Stimulated activated CD8-positive, alpha-beta memory T cell treated with anti-CD3 and anti-CD28 coated beads, Interleukin-12 subunit alpha, Interleukin-12 subunit beta, amount 100 ng/mL, for 24 hours (primary cell): ENCODE results near the gene ASTN2.
"Not testable (repeated sequence)": the region's sequence is repeated elsewhere in the genome, so short reads cannot be mapped to it uniquely, and the experiment has no call there.

ENCODE experiments used
- DNase-seq: peaks from one replicate; pipeline ENCODE4 v3.0.0-alpha.2; 2020; ENCODE audit errors: extremely low read depth

Gene ASTN2

DNA sequence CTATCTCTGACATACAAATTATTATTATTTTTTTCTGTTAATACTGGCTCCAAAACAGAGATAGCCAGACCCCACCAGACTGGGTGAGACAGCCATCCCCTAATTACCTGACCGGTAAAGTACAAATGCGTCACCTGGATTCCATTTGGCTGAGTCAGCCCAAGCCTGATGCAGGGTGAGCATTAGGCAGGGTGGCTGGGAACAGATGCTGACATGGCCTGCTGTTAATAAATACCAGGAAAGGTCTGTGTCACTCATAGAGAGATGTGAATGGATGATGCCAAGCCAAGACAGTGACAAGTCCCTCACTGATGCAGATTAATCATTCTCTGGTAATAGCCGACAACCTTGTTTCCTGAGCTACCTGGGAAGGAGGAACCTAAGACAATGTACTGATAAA, 544.3 kb downstream of the ASTN2 start:
- DNase-seq: no peak

DNA sequence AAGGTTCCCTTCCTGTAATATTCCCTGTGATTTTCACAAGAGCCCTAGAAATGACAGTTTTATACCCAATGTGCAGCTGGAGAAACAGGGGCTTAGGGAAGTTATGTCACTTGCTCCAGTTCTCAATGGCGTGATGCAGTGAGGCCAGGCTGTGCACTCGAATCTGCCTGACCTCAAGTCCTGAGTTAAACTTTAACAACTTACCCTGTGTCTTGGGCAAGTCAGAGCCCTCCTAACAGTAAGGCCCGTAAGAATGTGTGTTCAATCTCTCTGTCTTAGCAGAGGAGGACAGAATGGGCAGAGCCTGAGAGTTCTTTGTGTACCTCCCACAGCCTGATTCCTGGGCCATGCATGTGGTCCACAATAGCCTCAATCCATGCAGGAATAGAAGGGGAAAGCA, 546.7 kb downstream of the ASTN2 start:
- no peak for DNase-seq

DNA sequence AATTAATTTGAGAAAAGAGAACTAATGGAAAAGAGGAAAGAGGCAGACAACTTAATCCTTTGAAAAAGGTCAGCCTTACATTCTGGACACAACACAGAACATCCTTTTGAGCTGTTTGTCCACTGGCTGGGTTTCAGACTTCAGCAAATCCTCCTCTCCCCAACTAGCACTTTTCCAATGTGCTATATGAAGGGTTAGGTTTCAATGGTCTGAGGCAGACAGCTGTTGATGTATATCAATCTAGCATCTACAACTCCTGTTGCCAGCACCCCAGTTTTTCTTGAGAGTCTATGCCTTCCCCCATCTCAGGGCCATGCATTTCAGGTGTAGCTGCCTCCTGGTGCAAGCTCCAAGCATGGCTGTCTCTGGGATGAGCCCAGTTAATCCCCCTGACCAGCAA, 553.5 kb downstream of the ASTN2 start:
- DNase-seq: no peak

DNA sequence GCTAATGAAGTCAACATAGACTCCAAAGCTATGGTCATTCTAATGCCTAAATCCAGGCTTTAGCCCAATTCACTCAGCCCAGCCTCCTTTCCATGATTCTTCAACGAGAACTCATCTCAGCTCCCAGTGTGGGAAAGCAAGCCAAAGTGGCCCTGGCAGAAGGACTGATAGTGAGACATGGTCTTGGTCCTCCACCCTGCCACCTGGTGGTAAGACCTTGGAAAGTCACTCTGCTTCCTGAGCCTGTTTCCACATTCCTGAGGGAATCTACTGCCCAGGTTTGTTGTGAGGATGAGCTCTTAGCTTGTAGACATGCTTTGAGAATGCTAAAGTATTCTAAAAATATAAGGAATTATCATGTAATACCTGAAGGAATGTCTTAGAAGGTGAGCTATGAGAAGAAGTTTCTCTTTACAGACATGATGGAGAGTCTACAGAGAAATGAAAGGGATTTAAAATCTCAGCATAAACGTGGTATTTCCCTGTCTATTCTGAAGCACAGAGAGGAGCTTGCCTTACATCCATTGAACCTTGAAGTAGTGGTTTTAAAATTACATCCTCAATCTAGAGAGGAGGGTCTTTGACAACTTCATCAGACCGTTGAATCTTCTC, 554.2 kb downstream of the ASTN2 start:
- no peak for DNase-seq

DNA sequence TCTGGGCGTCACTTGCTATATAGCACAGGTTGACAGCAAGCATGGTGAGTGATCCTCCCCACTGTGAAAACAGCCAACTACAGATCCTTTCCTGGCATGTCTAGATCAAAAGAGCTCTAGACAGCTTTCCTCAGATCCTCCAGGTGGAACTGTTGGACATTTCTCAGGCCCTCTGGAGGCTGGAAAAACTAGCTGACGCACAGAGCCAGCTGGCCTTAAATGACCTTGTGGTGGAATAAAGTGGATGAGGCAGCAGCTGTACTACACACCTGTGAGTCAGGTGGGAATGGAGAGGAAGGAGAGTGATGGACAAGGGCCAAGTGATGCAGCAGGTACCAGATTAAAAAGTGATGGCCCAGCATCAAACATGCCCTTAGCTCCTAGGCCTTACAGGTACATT, 555.1 kb downstream of the ASTN2 start:
- no peak for DNase-seq

DNA sequence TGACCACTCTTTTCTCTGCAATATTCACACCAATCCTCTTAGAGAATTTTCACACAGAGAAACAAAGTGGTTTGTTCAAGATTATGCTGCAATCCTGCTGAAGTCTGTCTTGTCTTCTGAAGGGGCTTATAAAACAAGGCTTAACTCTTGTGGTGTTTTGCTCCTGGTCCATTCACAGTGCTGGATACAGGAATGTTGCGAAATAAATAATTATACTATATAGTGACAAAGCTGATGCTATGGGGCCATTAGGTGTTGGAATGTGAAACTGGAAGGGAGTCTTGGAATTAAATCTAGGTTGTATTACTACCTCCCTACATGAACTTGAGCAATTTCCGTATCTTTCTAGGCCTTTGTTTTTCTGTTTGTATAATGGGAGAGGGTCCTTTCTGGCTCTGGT, 557.5 kb downstream of the ASTN2 start:
- no peak for DNase-seq

DNA sequence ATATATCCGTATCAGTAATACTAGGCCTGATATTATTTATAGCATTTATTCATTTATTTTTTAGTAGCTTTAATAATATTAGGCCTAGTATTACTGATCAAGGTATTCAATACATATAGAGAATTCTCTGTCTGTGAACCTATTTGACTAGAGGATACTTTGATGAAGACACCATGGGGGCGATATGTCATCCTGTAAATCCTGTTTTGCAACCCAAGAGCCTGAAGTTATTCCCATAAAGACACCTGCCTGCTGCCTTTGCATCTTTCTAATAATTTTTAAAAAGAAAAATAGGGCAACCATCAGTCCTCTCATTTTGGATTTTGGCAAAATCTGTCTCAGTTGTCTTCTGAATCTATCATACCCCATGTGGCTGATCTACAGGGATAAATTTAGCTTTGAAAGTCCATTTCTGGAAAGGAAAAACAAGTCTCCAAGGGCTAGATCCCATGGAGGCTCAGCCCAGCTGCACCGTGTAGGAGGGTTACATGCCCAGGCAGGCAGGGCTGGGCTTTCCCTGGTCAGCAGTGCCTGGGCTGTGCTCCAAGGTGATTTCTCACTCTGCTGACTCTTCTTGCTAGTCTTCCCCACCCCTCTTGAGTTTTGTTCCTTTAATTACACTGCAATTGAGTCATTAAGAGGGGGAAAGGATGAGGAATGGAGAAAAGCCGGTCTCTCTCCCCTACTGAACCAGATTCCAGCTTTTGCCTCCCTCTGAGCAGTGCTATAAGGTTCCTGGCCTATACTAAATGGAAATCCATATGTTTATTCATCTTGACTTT, 558.8 kb downstream of the ASTN2 start:
- DNase-seq: no peak

DNA sequence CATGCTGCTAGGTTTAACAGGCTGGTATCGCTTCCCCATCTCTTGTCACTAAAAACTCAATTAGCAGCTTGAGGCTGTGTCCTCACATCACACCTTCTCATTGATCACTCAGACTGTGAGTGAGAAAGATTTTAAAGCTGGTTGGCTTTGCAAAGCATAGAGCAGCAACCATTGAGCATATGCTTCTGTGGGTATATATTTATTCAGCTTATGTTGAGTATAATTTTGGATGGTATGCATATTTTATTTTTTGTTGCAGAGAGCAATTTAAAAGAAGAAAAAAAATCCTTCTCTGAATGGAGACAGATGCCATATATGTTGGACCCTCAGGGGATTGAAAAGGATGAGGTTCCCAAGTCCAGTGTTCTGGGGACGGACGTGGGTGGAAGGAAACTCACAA, 565.1 kb downstream of the ASTN2 start:
- DNase-seq: no peak

DNA sequence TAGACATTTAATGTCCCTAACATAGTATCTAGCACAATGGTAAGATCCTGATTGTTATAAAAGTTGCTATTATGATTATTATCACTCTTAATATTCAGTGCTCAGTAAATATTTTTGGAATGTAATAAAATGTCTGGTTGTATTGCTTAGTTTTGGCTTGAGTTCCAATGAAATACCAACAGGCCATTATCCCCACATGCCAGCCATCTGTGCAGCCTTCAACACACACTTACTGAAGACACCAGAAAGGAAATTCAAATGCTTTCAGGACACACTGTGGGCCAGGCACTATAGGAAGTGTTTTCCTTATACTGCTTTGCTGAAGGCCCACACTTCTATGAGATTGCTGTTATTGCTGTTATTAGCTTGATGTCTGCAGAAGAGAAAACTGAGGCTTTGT, 570.2 kb downstream of the ASTN2 start:
- no peak for DNase-seq

DNA sequence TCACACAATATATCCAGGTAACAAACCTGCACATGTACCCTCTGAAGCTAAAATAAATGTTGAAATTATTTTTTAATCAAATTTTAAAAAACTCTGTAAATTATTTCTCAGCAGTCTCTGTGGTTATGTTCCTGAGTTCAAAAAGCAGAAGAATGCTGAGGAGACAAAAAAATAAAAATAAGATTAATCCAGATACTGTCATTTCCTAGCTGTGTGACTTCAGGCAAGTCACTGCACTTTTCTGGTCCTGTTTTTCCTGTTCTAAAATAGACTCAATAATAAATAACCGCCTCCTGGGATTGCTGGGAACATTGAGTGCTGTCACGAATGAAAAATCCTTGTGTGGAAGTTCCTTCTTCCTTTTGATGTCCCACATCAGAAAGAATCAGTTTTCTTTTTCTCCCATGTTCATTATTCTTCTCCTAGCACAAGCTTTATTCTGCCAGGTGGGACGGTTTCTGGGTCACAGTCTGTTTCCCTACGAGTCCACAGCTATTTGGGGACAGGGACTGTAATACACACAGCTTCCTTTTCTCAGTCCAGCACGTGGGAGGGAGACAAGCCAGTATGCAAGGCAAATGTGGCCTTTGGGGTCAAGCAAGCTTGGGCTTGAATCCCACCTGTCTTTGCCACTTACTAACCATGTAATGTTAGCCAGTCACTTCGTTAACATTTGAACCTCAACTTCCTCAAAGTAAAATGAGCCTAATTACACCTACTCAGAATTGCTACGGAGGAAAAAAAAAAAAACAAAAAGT, 570.8 kb downstream of the ASTN2 start:
- DNase-seq: no peak

DNA sequence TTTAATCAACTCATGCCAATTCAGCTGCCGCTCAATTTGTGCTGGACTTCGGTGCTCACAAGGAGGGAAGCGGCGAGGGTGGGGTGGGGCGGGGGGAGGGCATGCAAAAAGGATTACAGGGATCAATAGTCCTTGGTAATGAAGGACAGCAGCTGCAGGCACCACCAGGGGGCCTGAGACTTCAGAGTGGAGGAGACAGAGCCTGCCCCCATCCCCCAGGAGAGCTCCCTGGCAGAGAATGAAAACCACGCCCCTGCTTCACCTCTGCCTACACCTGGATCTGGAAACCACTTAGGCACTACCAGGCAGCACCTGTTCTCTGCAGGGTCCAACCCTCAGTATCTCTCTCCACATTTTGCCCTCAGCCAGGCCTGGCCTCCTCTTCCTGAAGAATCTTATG, 572.2 kb downstream of the ASTN2 start:
- DNase-seq: no peak

DNA sequence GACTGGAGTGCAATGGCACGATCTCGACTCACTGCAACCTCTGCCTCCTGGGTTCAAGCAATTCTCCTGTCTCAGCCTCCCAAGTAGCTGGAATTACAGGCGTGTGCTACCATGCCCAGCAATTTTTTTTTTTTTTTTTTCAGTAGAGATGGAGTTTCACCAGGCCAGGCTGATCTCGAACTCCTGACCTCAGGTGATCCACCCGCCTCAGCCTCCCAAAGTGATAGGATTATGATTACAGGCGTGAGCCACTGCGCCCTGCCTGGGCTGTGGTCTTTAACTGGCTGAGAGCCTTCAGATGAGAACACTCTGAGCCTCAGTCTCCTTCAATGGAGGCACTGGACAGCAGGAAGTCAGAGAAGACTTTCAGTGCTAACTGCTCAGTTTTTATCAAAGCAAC, 576.4 kb downstream of the ASTN2 start:
- not testable (repeated sequence) for DNase-seq

DNA sequence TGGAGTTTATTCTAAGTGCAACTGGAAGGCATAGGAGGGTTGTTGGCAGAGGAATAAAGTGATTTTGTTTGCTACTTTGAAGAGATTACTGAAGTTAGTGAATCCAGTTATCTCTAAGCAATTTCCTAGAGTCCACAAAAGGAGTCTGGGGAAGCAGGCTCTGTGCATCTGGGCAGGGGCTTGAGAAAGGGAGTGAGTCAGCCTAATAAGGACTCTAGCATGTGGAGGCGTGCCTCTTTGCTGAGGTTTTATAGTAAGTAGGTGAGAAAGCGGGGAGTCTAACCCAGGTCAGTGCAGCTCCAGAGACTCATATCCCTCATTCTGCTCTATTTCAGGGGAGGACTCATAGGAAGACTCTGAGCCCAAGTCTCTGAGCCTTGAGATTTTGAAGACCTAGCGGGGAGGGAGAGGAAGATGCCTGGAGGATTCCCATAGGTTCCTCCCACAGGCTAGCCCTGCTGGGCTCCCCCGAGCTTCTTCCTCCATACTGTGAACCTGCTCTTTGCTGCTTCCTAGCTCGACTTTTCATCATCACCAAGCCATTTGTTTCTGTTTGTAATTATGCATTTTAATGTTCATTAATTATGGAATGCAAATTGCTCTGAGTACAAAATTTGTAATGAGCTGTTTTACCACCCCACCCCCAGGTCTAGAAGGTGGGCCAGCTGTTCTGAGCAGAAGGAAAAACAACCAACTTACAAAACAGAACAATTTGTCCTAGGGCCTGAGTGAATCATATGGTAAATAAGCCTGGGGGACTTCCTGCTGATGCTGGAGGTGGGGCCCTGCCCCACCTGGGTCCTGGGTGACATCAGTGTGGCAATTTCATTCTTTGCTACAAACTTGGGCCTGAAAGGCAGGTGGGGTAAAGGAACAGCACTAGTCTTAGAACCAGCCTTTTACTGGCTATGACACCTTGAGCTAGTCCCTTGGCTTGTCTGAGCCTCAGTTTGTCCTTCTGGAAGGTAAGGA, 577.6 kb downstream of the ASTN2 start:
- no peak for DNase-seq

DNA sequence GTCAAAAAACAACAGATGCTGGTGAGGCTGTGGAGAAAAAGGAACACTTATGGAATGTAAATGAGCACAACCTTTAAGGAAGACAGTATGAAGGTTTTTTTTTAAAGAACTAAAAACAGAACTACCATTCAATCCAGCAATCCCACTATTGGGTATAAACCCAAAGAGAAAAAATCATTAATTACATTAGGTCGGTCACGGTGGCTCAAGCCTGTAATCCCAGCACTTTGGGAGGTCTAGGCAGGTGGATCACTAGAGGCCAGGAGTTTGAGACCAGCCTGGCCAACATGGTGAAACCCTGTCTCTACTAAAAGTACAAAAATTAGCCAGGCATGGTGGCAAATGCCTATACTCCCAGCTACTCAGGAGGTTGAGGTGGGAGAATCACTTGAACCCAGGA, 584.5 kb downstream of the ASTN2 start:
- DNase-seq: not testable (repeated sequence)

DNA sequence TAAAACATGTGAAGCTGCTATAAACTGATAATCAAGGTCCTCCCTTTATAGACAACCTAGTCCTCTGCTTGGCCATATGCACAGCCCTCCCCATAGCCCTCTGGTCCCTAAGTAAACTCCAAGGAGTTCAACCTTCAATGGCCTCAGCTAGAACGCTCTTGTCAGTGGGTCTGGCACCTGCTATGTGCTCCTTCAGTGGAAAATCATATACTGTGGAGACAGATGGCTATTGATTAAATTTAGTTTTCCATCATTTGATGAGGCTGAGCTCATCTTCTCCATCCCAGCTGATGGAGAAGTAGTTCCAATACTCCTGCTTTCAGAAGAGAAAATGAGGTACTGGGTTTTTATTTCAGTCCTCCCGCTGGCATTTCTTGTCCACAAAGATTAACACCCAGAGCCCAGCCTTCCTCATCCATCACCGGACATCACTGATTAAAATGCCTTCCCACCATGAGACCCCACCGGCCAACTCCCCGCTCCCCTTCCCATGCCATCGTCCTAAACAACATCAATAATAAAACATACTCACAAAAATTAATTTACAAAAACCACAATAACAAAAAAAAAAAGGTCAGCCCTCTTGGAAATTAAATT, 593.1 kb downstream of the ASTN2 start:
- DNase-seq: no peak

DNA sequence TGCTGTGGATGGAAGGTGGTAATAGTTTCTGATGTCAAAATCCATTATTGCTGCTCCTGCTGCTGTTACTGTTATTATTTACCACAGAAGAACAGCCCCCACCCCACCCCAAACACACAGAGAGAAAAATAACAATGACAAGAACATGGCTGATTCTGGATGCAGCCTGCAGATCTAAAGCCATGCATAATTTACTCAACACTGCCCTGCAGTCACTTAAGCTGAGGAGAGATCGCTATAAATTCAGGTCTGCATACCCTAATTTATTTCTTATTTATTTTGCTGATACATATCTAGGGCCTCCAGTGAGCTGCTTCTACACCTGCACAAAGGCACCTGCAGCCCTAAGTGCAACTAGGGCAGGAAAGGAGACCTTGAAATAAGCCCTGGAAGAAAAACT, 595.7 kb downstream of the ASTN2 start:
- DNase-seq: no peak

DNA sequence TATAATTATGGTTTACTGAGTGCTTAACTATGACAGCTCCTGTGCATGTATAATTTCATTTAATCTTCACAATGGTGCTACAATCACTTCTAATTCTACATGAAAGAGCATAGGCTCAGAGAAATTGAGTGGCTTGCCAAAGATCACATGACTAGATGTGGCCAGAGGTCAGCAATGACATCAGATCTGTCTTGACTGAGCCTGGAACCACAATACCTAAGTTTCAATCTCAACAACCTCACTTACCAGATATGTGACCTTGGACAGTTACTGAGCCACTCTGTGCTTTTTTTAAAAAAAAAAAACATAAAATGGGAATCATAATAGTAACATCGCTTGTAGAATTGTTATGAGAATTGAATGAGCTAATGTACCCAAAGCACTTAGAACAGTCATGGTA, 597.1 kb downstream of the ASTN2 start:
- no peak for DNase-seq

DNA sequence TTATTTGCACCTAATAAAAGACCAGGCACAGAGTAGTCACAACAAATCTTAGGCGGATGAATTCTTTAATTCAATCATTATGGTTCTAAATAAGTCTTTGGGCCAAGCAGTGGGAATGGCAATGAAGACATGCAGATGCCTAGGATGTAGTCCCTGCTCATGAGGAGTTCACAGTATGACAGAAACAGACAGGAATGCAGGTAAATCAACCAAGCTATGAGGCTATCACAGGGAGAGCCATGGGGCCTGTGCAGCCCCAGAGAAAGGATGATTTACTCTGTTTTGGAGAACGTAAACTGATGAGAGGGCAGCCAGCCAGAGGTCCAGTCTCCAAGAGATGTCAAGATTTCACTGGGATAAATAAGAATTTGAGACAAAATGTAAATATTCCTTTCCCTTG, 598.4 kb downstream of the ASTN2 start:
- no peak for DNase-seq

DNA sequence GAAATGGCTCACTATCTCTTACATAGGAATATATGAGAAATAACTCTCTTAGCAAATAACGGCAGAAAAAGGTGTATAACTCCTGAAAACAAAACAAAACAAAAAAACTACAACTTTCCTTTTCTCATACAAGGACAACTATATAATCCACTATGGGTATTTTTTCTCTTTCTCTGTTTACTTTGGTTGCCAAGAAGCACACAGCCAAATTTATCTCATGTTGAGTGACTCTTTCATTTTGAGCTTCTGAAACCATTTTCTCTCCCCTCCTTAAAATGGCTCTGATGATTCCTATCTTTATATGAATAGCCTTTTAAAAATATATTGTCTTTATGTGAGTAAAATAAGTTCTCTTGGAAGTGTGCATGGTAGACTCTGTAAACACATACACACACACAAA, 599.0 kb downstream of the ASTN2 start:
- DNase-seq: no peak

DNA sequence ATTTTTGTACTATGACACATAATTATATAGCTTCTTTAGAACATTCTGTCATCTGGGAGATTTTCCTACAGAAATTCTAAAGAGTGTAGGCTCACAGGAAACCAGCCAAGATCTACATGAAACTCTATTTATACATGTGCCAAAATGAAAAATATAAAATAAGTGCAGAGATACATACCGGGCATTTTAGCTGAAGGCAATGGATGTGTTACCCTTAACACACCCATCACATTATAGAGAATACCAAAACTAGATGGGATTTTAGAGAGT, 601.9 kb downstream of the ASTN2 start:
- DNase-seq: no peak

DNA sequence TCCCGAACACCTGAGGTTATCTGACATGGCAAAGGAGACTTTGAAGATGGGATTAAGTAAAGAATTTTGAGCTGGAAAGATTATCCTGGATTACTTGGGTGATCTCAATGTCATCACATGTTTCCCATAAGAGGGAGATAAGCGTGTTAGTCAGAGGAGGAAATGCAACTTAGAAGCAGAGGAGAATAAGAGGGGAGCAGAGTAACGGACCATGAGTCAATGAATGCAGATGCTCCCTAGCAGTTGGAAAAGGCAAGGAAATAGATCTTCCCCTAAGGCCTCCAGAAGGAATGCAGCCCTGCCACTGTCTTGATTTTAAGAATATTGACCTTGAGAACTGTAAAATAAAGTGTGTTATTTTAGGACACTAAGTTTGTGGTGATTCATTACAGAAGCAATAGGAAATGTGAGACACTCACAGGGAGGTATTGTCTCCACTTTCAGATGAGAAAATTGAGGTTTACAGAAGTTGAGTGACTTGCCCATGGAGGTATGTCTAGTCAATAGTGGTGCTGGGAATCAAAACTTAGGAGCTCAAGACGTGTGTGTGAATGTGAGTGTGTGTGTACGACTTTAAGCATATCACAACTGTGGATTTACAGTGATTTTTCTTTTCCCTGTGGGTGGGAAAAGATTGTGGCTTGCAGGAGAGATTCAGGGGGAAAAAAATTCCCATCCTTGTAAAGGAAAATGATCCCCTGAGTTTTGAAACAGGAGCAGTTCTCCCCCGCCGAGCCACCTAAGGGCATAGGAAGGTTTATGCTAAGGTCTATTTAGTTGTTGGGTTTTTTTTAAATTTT, 602.4 kb downstream of the ASTN2 start:
- no peak for DNase-seq
